Fibroblast of the aortic adventitia (primary cell): ENCODE data around the gene GALNT2. TPM values are rescaled to one million over a fixed set of nuclear protein-coding genes. Genes with fewer than 3 reads are reported as not detected.

Source experiments
- DNase-seq: peaks from one replicate; pipeline ENCODE4 v3.0.0-alpha.2; 2010; ENCODE audit warnings: low read depth
- H3K4me3 ChIP-seq: 2 replicates; pipeline ENCODE4 v1.5.1; 2011; ENCODE audit warnings: low read depth, mild to moderate bottlenecking, control low read depth, low read length, moderate library complexity
- total RNA-seq: library from RNA; depleted of rRNA; stranded (reverse); fragments of >200 nt; gene quantifications from 2 replicates; pipeline ENCODE4 v1.2.3, GENCODE V29; 2012; ENCODE audit warnings: low replicate concordance
- TF ChIP-seq, protein P1 (sequence below): IDR thresholded peaks from 2 replicates; pipeline ENCODE4 v1.5.1; 2011; ENCODE audit warnings: mild to moderate bottlenecking, low read length, control low read depth, inconsistent platforms; ENCODE audit not compliant: insufficient read depth

The GALNT2 gene
- total RNA-seq, 1 donor: 68.1 TPM

DNA sequence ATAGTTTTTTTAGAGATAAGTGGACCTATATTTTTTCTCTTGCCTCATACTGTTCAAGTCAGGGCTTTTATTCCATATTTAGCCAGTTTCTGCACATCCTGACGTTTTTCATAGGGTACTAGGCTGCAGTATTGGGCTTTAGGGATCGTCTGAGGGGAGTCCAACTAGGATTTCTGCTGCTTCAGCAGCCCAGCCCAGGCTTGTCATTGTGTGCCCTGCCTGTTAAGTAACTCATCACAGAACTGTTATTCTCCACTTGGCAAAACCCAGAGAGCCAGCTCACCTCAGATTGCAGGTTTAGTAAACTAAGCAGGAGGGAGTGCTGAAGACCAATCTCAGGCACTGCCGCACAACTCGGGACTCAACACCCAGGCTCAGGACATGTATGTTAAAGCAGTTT, 2.8 kb downstream of the GALNT2 start:
- TF ChIP-seq, protein P1, sequence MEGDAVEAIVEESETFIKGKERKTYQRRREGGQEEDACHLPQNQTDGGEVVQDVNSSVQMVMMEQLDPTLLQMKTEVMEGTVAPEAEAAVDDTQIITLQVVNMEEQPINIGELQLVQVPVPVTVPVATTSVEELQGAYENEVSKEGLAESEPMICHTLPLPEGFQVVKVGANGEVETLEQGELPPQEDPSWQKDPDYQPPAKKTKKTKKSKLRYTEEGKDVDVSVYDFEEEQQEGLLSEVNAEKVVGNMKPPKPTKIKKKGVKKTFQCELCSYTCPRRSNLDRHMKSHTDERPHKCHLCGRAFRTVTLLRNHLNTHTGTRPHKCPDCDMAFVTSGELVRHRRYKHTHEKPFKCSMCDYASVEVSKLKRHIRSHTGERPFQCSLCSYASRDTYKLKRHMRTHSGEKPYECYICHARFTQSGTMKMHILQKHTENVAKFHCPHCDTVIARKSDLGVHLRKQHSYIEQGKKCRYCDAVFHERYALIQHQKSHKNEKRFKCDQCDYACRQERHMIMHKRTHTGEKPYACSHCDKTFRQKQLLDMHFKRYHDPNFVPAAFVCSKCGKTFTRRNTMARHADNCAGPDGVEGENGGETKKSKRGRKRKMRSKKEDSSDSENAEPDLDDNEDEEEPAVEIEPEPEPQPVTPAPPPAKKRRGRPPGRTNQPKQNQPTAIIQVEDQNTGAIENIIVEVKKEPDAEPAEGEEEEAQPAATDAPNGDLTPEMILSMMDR: no peak
- H3K4me3 ChIP-seq: peak overlapping the region; percentile 38
- DNase-seq: no peak

DNA sequence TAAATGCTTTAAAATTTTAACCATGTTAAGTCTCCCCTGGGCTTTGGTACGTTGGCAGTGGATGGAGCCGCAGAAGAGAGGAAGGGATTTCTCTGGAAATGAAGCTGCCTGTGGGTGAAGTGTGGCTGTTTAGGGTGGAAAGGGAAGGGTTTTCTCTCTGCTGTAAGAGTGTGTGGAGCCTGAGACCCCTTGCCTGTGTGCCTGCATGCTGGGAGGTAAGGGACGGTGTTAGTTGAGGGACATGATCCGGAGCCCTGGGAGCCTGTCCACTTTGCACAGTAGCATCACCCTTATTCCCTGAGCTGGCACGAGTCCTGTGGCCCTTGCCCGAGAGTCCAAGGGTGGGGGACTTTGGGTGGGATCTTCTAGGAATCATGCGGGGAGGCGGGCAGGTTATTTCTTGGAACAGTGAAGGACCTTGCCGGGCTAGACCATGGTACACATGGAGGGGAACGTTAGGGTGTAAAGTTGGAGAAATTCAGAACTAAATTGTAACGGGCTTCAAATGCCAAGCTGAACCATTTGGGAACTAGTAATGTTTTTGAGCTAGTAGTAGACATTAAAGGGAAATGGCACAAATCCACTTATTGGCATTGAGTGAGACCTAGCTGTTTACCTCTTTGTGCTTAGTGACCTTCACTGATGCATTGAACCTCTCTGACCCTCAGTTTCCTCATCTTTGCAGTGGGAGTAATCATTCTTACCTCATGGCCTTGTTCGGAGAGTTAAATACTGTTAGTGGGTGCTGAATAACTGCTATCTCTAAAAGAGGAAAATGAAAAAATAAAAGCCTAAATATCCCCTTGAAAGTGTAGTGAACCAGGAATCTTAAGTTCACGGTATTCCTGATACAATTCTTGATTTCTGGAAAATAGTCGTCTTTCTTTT, 3.5 kb downstream of the GALNT2 start:
- DNase-seq: no peak
- TF ChIP-seq, protein P1: no peak
- no peak overlapping the region for H3K4me3 ChIP-seq

DNA sequence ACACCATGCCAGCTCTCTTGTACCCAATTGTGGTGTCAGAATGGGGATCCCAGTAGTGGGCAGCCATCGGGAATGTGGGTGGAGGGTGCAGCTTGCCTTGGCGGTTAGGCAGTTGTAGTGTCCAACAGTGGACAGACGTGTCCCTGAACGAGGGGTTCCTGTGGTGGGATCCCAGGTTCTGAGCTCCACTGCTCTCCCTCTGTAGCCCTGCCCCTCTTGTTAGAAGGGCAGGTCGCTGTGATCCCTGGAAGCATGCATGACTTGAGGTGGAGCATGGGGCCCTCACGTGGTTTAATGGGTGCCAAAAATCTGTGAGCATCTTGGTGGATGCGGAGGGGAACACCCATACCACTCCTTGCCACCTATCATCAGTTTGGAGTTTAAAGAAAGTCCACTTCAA, 4.3 kb downstream of the GALNT2 start:
- TF ChIP-seq, protein P1: no peak
- DNase-seq: no peak
- H3K4me3 ChIP-seq: no peak overlapping the region

DNA sequence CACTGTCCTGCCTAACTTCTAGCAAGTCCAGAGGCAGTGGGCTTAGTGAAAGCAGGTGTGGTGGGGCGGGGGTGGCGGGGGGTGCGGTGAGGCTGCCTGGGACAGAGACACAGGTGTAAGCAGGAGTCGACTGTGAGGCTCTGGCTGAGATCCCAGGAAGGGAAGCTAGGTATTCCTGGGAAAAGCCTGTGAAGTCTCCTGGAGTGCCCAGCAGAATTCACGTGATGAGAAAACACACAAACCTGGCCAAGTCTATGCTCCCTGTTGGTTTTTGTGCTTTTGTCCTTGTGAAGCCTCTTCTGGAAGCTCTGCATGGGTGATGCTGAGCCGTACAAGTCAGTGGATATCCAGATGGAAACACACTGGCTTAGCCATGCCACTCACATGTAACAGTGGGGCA, 5.3 kb downstream of the GALNT2 start:
- no peak overlapping the region for H3K4me3 ChIP-seq
- DNase-seq: no peak
- TF ChIP-seq, protein P1: no peak

DNA sequence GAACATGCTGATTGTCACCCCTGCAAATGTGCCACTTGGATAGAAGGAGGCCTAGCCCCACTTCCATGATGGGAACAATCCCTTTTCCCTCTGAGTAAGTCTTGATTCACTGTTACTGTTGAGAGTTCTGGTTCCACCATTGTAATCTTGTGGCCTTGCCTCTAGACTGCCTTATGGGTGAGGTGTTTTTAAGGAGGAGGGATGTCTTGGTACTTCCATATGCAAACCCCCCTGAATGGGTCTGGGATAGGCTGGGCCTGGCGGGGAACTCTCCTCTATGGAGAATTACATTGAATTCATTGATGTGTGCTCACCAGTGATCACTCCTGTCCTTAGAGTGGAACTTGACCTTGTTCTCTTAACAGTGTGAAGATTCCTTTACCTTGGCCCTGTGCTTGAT, 5.8 kb downstream of the GALNT2 start:
- TF ChIP-seq, protein P1: no peak

DNA sequence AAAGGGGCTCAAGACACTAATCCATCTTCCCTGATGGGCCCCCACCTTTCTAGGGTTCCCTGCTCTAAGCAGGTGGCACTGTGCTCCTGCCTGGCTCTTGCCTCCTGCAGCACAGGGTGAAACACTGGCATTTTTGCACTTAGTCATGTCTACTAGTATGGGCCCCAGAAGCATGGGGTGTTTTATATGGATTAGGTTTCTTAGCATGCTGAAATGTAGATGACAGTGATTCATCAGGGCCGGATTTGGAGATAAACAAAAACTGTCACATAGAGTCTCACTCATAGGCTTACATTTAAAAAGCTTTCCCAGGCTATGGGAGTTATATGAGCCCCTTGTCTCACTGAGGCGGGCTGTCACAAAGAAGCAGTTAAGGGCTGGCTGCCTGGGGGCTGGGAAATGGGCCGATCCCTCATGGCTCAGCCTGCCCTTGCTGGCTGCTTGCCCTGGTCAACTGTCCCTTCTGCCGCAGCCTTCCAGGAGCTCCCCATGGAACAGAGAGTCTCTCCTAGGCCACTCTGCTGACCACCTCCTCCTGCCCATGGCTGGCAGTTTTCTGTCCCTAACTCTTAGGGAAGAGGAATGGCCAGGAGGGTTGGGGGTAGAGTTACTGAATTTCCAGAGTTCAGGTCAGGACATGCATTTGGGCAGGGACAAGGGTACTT, 6.5 kb downstream of the GALNT2 start:
- TF ChIP-seq, protein P1: no peak
- DNase-seq: no peak
- H3K4me3 ChIP-seq: no peak overlapping the region

More for the DNA sequence above, 5.8 kb downstream of the GALNT2 start:
- no peak for DNase-seq
- no peak overlapping the region for H3K4me3 ChIP-seq
